ENCODE measurements around the gene MRPS10.

MRPS10 gene

DNA sequence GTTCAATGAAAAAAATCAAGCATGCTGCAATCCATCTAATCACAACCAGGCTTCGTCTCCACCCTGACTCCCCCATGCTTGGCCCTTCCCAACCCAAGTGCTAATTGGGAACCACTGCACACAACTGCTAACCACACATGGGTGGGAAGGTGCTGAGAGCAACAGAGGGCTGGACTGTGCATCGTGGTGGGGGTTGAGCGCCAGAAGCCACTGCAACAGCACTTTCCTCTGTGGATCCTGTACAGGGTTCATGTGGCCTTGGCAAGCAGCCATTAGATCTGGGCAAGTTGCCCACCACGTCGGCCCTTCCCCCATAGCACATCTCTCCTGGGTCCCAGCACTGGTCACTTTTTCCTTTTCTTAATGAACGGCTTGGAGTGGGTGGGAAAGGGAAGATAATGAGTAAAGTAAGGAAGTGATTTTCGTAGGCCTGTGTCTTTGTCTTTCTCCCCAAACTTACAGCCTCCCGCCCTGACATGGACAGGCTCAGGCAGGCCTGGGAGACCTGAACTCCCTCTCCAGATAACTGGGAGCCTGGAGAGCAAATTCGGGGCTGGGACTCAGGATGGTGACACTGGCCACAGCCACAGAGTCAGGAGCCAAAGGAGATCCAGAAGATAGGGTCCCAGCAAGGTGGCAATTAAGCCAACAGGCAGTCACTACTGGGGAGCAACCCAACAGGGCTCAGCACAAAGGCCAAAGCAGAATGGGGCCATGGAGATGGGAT, 34.4 kb upstream of the MRPS10 start:
- no peak for DNase-seq (ENCODE audit: low read depth)
- TF ChIP-seq, protein P1, sequence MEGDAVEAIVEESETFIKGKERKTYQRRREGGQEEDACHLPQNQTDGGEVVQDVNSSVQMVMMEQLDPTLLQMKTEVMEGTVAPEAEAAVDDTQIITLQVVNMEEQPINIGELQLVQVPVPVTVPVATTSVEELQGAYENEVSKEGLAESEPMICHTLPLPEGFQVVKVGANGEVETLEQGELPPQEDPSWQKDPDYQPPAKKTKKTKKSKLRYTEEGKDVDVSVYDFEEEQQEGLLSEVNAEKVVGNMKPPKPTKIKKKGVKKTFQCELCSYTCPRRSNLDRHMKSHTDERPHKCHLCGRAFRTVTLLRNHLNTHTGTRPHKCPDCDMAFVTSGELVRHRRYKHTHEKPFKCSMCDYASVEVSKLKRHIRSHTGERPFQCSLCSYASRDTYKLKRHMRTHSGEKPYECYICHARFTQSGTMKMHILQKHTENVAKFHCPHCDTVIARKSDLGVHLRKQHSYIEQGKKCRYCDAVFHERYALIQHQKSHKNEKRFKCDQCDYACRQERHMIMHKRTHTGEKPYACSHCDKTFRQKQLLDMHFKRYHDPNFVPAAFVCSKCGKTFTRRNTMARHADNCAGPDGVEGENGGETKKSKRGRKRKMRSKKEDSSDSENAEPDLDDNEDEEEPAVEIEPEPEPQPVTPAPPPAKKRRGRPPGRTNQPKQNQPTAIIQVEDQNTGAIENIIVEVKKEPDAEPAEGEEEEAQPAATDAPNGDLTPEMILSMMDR (IDR thresholded peaks at IDR 0.05; ENCODE audit: insufficient read depth, low read depth, low read length, missing control alignments): no peak
- no peak overlapping the region for H3K4me3 ChIP-seq (ENCODE audit: low read length)

DNA sequence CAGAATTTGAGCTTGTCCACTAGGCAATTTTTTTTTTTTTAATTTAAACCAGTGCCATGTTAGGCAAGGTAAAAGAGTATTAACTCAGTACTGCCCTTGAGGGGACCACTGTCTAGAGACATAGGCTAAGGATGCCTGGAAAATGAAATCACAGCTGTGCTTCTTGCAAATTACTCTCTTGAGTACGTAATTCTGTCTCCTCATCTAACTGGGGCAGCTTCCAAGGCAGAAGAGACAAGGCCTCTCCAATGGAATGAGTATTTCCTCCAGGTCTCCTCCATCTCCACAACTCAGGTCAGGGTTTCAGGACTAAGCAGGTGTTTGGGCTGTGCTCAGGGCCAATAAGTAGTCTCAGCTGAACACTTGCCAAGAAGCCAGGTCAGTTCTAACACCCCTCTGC, 33.8 kb upstream of the MRPS10 start:
- no peak overlapping the region for H3K4me3 ChIP-seq (ENCODE audit: low read length)
- no peak for DNase-seq (ENCODE audit: low read depth)
- TF ChIP-seq, protein P1 (IDR thresholded peaks at IDR 0.05; ENCODE audit: insufficient read depth, low read depth, low read length, missing control alignments): no peak

DNA sequence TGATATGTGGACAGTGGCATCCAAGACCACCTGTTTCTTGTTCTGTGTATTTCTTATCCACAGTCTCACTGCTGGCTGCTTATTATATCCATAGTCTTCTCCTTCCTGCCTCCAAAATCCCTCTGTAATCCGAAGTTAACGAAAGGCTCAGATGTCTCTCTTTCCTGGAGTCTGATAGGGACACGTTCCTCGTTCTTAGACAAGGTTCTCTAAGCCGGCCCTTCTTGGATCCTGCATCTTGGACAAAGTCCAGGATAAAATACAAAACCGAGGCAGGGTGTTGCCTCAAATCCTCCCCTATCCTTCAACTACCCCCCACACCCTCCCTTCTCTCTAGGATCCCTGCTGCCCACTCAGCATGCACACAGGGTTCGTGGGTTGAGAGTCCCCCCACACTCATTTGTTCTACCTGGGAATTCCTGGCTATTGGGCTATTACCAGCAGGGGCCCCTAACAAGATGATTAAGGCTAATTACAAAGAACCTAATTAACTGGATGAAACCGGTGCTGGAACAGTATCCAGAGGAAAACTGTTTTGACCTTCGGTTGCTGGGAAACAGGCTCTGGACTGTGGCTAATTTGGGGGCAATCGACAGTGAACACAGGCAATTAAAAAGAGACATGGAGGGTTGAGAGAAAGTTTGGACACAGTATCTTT, 32.7 kb upstream of the MRPS10 start:
- no peak for DNase-seq (ENCODE audit: low read depth)
- no peak overlapping the region for H3K4me3 ChIP-seq (ENCODE audit: low read length)
- TF ChIP-seq, protein P1 (IDR thresholded peaks at IDR 0.05; ENCODE audit: insufficient read depth, low read depth, low read length, missing control alignments): no peak

DNA sequence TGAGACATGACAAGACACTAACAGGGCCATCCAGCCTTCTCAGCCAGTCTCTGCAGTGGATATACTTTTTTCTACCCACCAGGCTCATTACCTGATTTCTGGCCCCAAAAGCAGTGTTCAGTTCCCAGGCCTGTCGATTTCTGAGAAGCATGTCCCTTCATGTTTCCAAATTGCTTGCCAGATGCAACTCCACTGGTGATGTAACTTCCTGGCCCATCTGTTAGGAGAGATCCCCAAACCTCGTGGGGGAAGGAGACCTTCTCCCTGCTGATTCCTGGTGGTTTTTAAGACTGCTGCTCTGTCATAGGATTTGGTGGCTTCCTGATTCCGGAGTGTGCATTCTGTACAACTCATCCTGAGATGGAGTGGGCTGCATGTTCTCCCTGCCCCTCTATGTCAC, 31.6 kb upstream of the MRPS10 start:
- peak; percentile 73 for DNase-seq (ENCODE audit: low read depth)
- TF ChIP-seq, protein P1 (IDR thresholded peaks at IDR 0.05; ENCODE audit: insufficient read depth, low read depth, low read length, missing control alignments): no peak
- H3K4me3 ChIP-seq (ENCODE audit: low read length): no peak overlapping the region

DNA sequence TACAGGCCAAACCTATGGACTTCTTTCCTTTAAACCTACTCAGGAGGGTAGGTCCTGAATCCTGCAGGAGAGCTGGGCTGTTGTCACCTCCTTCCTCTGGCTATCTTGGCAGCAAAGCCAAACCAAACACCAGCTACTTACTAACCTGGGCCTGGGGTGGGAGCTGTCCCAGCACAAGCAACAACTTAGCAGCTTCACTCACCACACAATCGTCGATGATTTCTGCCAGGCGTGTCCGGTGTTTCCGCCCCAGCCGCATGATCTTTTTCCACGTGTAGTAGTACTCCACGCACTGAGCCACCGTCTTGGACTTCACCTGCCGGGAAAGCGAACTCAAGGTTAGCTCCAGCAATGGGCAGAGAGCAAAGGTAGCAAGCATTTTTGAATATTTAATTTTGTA, 25.4 kb upstream of the MRPS10 start:
- TF ChIP-seq, protein P1 (IDR thresholded peaks at IDR 0.05; ENCODE audit: insufficient read depth, low read depth, low read length, missing control alignments): no peak
- no peak overlapping the region for H3K4me3 ChIP-seq (ENCODE audit: low read length)
- DNase-seq (ENCODE audit: low read depth): peak; percentile 20

DNA sequence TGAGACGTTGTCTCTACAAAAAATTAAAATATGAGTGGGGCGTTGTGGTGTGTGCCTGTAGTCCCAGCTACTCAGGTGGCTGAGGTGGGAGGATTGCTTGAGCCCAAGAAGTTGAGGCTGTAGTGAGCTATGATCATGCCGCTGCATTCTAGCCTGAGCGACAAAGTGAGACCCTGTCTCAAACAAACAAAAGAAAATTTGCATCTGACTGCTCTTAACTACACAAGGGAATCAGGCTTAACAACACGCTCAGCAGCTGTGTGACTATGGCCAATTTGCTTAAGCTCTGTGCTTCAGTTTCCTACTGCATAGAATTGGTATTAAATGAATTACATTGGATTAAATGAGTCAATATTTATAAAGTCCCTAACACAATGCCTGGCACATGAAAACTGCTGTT, 24.3 kb upstream of the MRPS10 start:
- H3K4me3 ChIP-seq (ENCODE audit: low read length): no peak overlapping the region
- no peak for DNase-seq (ENCODE audit: low read depth)
- TF ChIP-seq, protein P1 (IDR thresholded peaks at IDR 0.05; ENCODE audit: insufficient read depth, low read depth, low read length, missing control alignments): no peak

All from epithelial cell of esophagus (primary cell).